GM23338 (cell line): ENCODE results near the gene PER2. TPM values are rescaled to one million over a fixed set of nuclear protein-coding genes. Genes with fewer than 3 reads are reported as not detected.

Experiments used
- ATAC-seq: fragments of 200-7000 bp; cut with Tn5 transposase; 3 replicates; pipeline ENCODE4 v1.9.1; 2020
- DNase-seq: peaks from one replicate; pipeline ENCODE4 v3.0.0-alpha.2; 2015; ENCODE audit warnings: low spot score
- H2AFZ ChIP-seq: fragments of 200-600 bp; sonication (generic); 2 replicates; pipeline ENCODE4 v1.8.0; 2016; ENCODE audit warnings: antibody characterized with exemption, mild to moderate bottlenecking, moderate library complexity
- H3F3A ChIP-seq: fragments of 200-600 bp; sonication (generic); replicated peaks from 2 replicates; pipeline ENCODE4 v1.8.0; 2017; ENCODE audit warnings: antibody characterized with exemption, mixed run types, low read depth
- H3K27ac ChIP-seq: fragments of 200-600 bp; sonication (generic); 2 replicates; pipeline ENCODE4 v1.6.1; 2016; ENCODE audit warnings: low read depth
- H3K27me3 ChIP-seq: fragments of 200-600 bp; sonication (generic); 2 replicates; pipeline ENCODE4 v1.8.0; 2016; ENCODE audit warnings: mild to moderate bottlenecking, mixed run types, moderate library complexity; ENCODE audit not compliant: insufficient read depth
- H3K36me3 ChIP-seq: fragments of 200-600 bp; sonication (generic); 2 replicates; pipeline ENCODE4 v1.8.0; 2016; ENCODE audit warnings: mild to moderate bottlenecking; ENCODE audit not compliant: insufficient read depth
- H3K4me1 ChIP-seq: fragments of 200-600 bp; sonication (generic); 2 replicates; pipeline ENCODE4 v1.8.0; 2016; ENCODE audit warnings: mild to moderate bottlenecking, moderate library complexity; ENCODE audit not compliant: insufficient read depth
- H3K4me2 ChIP-seq: fragments of 200-600 bp; sonication (generic); 2 replicates; pipeline ENCODE4 v1.7.1; 2017; ENCODE audit warnings: mixed run types
- H3K4me3 ChIP-seq: fragments of 200-600 bp; sonication (generic); 2 replicates; pipeline ENCODE4 v1.6.1; 2016; ENCODE audit warnings: mixed run types
- H3K79me2 ChIP-seq: fragments of 200-600 bp; sonication (generic); replicated peaks from 2 replicates; pipeline ENCODE4 v1.8.0; 2017; ENCODE audit warnings: mild to moderate bottlenecking; ENCODE audit not compliant: insufficient read depth
- H3K9me2 ChIP-seq: fragments of 200-600 bp; sonication (generic); 2 replicates; pipeline ENCODE4 v1.8.0; 2017; ENCODE audit not compliant: insufficient read depth
- H4K20me1 ChIP-seq: fragments of 200-600 bp; sonication (generic); replicated peaks from 2 replicates; pipeline ENCODE4 v1.8.0; 2017; ENCODE audit warnings: mild to moderate bottlenecking; ENCODE audit not compliant: insufficient read depth
- H3K27ac Mint-ChIP-seq: 2 replicates; pipeline ENCODE4 v1.8.0; 2020; ENCODE audit warnings: inconsistent platforms, mild to moderate bottlenecking, moderate library complexity, mixed read lengths
- H3K27me3 Mint-ChIP-seq: 3 replicates; pipeline ENCODE4 v1.8.0; 2022; ENCODE audit warnings: low read depth, mild to moderate bottlenecking, moderate library complexity, mixed read lengths, inconsistent platforms; ENCODE audit not compliant: insufficient read depth, poor library complexity
- H3K36me3 Mint-ChIP-seq: 3 replicates; pipeline ENCODE4 v1.8.0; 2021; ENCODE audit warnings: low read depth, mild to moderate bottlenecking, inconsistent platforms, moderate library complexity, mixed read lengths
- H3K4me1 Mint-ChIP-seq: 3 replicates; pipeline ENCODE4 v1.8.0; 2020; ENCODE audit warnings: mild to moderate bottlenecking, inconsistent platforms, mixed read lengths
- H3K4me3 Mint-ChIP-seq: 3 replicates; pipeline ENCODE4 v1.8.0; 2021; ENCODE audit warnings: moderate library complexity, mild to moderate bottlenecking, inconsistent platforms, mixed read lengths
- H3K9me3 Mint-ChIP-seq: 3 replicates; pipeline ENCODE4 v1.8.0; 2020; ENCODE audit warnings: moderate library complexity, mild to moderate bottlenecking, inconsistent platforms, mixed read lengths
- ETS1 ChIP-seq: IDR thresholded peaks from 2 replicates; pipeline ENCODE4 v1.6.1; 2016; ENCODE audit warnings: antibody characterized with exemption
- EZH2phosphoT487 ChIP-seq: fragments of 200-600 bp; sonication (generic); IDR thresholded peaks from one replicate; pipeline ENCODE4 v1.8.1; 2018; ENCODE audit warnings: antibody characterized with exemption; ENCODE audit not compliant: unreplicated experiment
- JUNB ChIP-seq: IDR thresholded peaks from one replicate; pipeline ENCODE4 v1.6.1; 2016; ENCODE audit warnings: antibody characterized with exemption; ENCODE audit not compliant: unreplicated experiment
- NANOG ChIP-seq: IDR thresholded peaks from 2 replicates; pipeline ENCODE4 v1.6.1; 2016; ENCODE audit warnings: antibody characterized with exemption, borderline replicate concordance
- REST ChIP-seq: IDR thresholded peaks from one replicate; pipeline ENCODE4 v1.6.1; 2018; ENCODE audit warnings: antibody characterized with exemption; ENCODE audit not compliant: unreplicated experiment
- STAT1 ChIP-seq: IDR thresholded peaks from one replicate; pipeline ENCODE4 v1.6.1; 2016; ENCODE audit warnings: antibody characterized with exemption; ENCODE audit not compliant: unreplicated experiment
- ZNF114 ChIP-seq: fragments of 250-450 bp; sonication (Bioruptor Pico); IDR thresholded peaks from 2 replicates; pipeline ENCODE4 v1.5.0; 2020; ENCODE audit warnings: mild to moderate bottlenecking, moderate library complexity
- ZNF331 ChIP-seq: fragments of 250-450 bp; sonication (Bioruptor Pico); IDR thresholded peaks from 2 replicates; pipeline ENCODE4 v1.5.0; 2020; ENCODE audit warnings: low read depth, mild to moderate bottlenecking, moderate library complexity
- ZNF462 ChIP-seq: fragments of 250-450 bp; sonication (Bioruptor Pico); IDR thresholded peaks from 2 replicates; pipeline ENCODE4 v1.5.0; 2020; ENCODE audit warnings: mild to moderate bottlenecking, moderate library complexity
- polyA plus RNA-seq: library from polyadenylated mRNA; unstranded; fragments of >200 nt; fragmentation: Nextera tagmentation; extraction: Ambion mirVana; gene quantifications from 2 replicates; pipeline ENCODE4 v1.2.1, GENCODE V29; 2016
- total RNA-seq: library from RNA; depleted of rRNA; stranded (reverse); fragments of >200 nt; shearing (Covaris generic); gene quantifications from 2 replicates; pipeline ENCODE4 v1.2.3, GENCODE V29; 2014

The PER2 gene
- total and polyA plus RNA-seq, 2 experiments from 2014 or later = 2.2 to 4.6 TPM

GRCh38 chr2:238247841-238248453 lies 40.5 kb downstream of the PER2 start:
- Mint-ChIP-seq H3K27me3 (peaks cover 16% of the 10 kb centered on the region), H3K27ac (no peak overlapping the region), H3K36me3 (peaks cover 6% of the 10 kb centered on the region), H3K4me1 (peaks cover 11% of the 10 kb centered on the region), H3K4me3 (no peak overlapping the region), H3K9me3 (no peaks in the 10 kb centered on the region)
- DNase-seq = no peak
- Histone ChIP-seq H3K4me3 (no peak overlapping the region), H3K4me1 (0 out of 2 replicates have a peak, but pooled peaks cover 6% of the 10 kb centered on the region), H2AFZ (no peak overlapping the region), H3K27ac (no peak overlapping the region), H3K9me2 (no peaks in the 10 kb centered on the region), H4K20me1 (no peaks in the 10 kb centered on the region), H3K36me3 (no peaks in the 10 kb centered on the region), H3K79me2 (no peaks in the 10 kb centered on the region), H3K4me2 (no peak overlapping the region), H3F3A (no peaks in the 10 kb centered on the region), H3K27me3 (no peaks in the 10 kb centered on the region)
- no peak for ATAC-seq
- no peak for TF ChIP-seq EZH2phosphoT487

- H3K4me1 ChIP-seq = 0 out of 2 replicates have a peak, but pooled peaks cover 7% of the 10 kb centered on the region
- DNase-seq (no peak), ATAC-seq (no peak)
- H3K4me3 ChIP-seq = no peak overlapping the region
- Mint-ChIP-seq H3K4me1 (peaks cover 17% of the 10 kb centered on the region), H3K36me3 (peaks cover 6% of the 10 kb centered on the region), H3K27me3 (peaks cover 16% of the 10 kb centered on the region), H3K27ac (no peak overlapping the region), H3K9me3 (no peaks in the 10 kb centered on the region), H3K4me3 (no peak overlapping the region)
- no peak overlapping the region for H3K27ac ChIP-seq
- peaks cover 1% of the 10 kb centered on the region; the same call in 1 of the 2 replicates for H3F3A ChIP-seq
- H3K9me2 ChIP-seq = no peaks in the 10 kb centered on the region
- H3K4me2 ChIP-seq = no peak overlapping the region
- H3K36me3 ChIP-seq = no peaks in the 10 kb centered on the region
- H2AFZ ChIP-seq = no peak overlapping the region
- H3K79me2 ChIP-seq = no peaks in the 10 kb centered on the region
- H4K20me1 ChIP-seq = no peaks in the 10 kb centered on the region
- peaks cover 7% of the 10 kb centered on the region for H3K27me3 ChIP-seq
- no peak for TF ChIP-seq ZNF114
- TF ChIP-seq REST = no peak
- no peak for TF ChIP-seq EZH2phosphoT487
- no peak for TF ChIP-seq JUNB
- no peak for TF ChIP-seq NANOG
- TF ChIP-seq ETS1 = no peak
- TF ChIP-seq ZNF462 (CRISPR knock-in tag) = no peak
- no peak for TF ChIP-seq STAT1
- TF ChIP-seq ZNF331 = no peak
Observed at GRCh38 chr2:238247002-238247822, 41.2 kb downstream of the PER2 start.
